HEK293 (cell line): ENCODE data around the gene OXSR1.

Source experiments
- CTCF ChIA-PET: fragments of 350-600 bp; formaldehyde crosslinking; extraction: SDS; loops from one replicate; lab custom pipeline; 2021; ENCODE audit warnings: antibody characterized with exemption; lab: Yijun Ruan, JAX
- POLR2A ChIA-PET: fragments of 300-600 bp; formaldehyde crosslinking; extraction: SDS; loops from one replicate; lab custom pipeline; 2020; ENCODE audit warnings: antibody characterized with exemption, inconsistent platforms; lab: Yijun Ruan, JAX
- H3K27ac ChIP-seq: fragments of 200-500 bp; sonication (Bioruptor generic); 2 replicates; pipeline ENCODE4 v1.5.1; 2014; ENCODE audit warnings: low read depth, low read length, control low read depth, inconsistent platforms; ENCODE audit errors: extremely low read depth
- H3K36me3 ChIP-seq, 2 experiments: fragments of 200-500 bp in 1 of 2; sonication (Bioruptor generic) in 1 of 2; 1 replicate in 1 of 2; 2 replicates in 1 of 2; pipeline ENCODE4 v1.5.1; 2014 to 2017; ENCODE audit warnings: inconsistent platforms in 2 of 2, low read length in 2 of 2; ENCODE audit not compliant: control insufficient read depth in 2 of 2, insufficient read depth in 1 of 2
- H3K4me1 ChIP-seq: fragments of 200-500 bp; sonication (Bioruptor generic); 2 replicates; pipeline ENCODE4 v1.5.1; 2014; ENCODE audit warnings: mild to moderate bottlenecking, low read length, inconsistent platforms; ENCODE audit not compliant: control insufficient read depth, insufficient read depth
- H3K4me3 ChIP-seq: 2 replicates; pipeline ENCODE4 v1.5.1; 2011; ENCODE audit warnings: low read depth, mild to moderate bottlenecking, control low read depth, low read length, moderate library complexity
- H3K9me3 ChIP-seq: fragments of 200-500 bp; sonication (Bioruptor generic); 2 replicates; pipeline ENCODE4 v1.5.1; 2014; ENCODE audit warnings: low read depth, low read length, inconsistent platforms; ENCODE audit not compliant: control insufficient read depth, insufficient read depth
- CTCF ChIP-seq: fragments of 450-650 bp; formaldehyde crosslinking; IDR thresholded peaks from 2 replicates; pipeline ENCODE4 v1.5.1; 2016; ENCODE audit warnings: missing biosample characterization, missing genetic modification characterization
- KLF7 ChIP-seq: fragments of 450-650 bp; formaldehyde crosslinking; IDR thresholded peaks from 2 replicates; pipeline ENCODE4 v1.5.1; 2016; ENCODE audit warnings: missing biosample characterization, missing genetic modification characterization, borderline replicate concordance
- REST ChIP-seq: fragments of 450-650 bp; formaldehyde crosslinking; IDR thresholded peaks from 2 replicates; pipeline ENCODE4 v1.5.1; 2016; ENCODE audit warnings: missing biosample characterization, missing genetic modification characterization
- SP2 ChIP-seq: fragments of 450-650 bp; formaldehyde crosslinking; IDR thresholded peaks from 2 replicates; pipeline ENCODE4 v1.5.1; 2016; ENCODE audit warnings: missing biosample characterization, missing genetic modification characterization
- SP7 ChIP-seq: fragments of 450-650 bp; formaldehyde crosslinking; IDR thresholded peaks from 2 replicates; pipeline ENCODE4 v1.5.1; 2016; ENCODE audit warnings: missing biosample characterization, missing genetic modification characterization
- ZBTB48 ChIP-seq: fragments of 450-650 bp; formaldehyde crosslinking; IDR thresholded peaks from 2 replicates; pipeline ENCODE4 v1.5.1; 2016; ENCODE audit warnings: missing biosample characterization, missing genetic modification characterization
- ZFHX2 ChIP-seq: fragments of 450-650 bp; formaldehyde crosslinking; conservative IDR thresholded peaks from 2 replicates; pipeline ENCODE4 v1.5.1; 2016; ENCODE audit warnings: missing biosample characterization, missing genetic modification characterization
- ZFP69B ChIP-seq: fragments of 450-650 bp; formaldehyde crosslinking; IDR thresholded peaks from 2 replicates; pipeline ENCODE4 v1.5.1; 2016; ENCODE audit warnings: missing biosample characterization, missing genetic modification characterization
- ZNF121 ChIP-seq: fragments of 450-650 bp; formaldehyde crosslinking; IDR thresholded peaks from 2 replicates; pipeline ENCODE4 v1.5.1; 2016; ENCODE audit warnings: missing biosample characterization, missing genetic modification characterization
- ZNF157 ChIP-seq: fragments of 450-650 bp; formaldehyde crosslinking; IDR thresholded peaks from 2 replicates; pipeline ENCODE4 v1.5.1; 2016; ENCODE audit warnings: missing biosample characterization, missing genetic modification characterization
- ZNF184 ChIP-seq: fragments of 450-650 bp; IDR thresholded peaks from 2 replicates; pipeline ENCODE4 v1.5.1; 2018; ENCODE audit warnings: missing biosample characterization, mild to moderate bottlenecking, missing genetic modification characterization
- ZNF335 ChIP-seq: fragments of 450-650 bp; formaldehyde crosslinking; conservative IDR thresholded peaks from 2 replicates; pipeline ENCODE4 v1.5.1; 2016; ENCODE audit warnings: missing biosample characterization, missing genetic modification characterization
- ZNF37A ChIP-seq: fragments of 450-650 bp; IDR thresholded peaks from 2 replicates; pipeline ENCODE4 v1.5.1; 2018; ENCODE audit warnings: missing biosample characterization, missing genetic modification characterization
- ZNF426 ChIP-seq: fragments of 450-650 bp; formaldehyde crosslinking; IDR thresholded peaks from 2 replicates; pipeline ENCODE4 v1.5.1; 2017; ENCODE audit warnings: missing biosample characterization, missing genetic modification characterization, mild to moderate bottlenecking, inconsistent platforms, moderate library complexity
- ZNF488 ChIP-seq: fragments of 450-650 bp; formaldehyde crosslinking; IDR thresholded peaks from 2 replicates; pipeline ENCODE4 v1.5.1; 2016; ENCODE audit warnings: missing biosample characterization, missing genetic modification characterization
- ZNF558 ChIP-seq: fragments of 450-650 bp; formaldehyde crosslinking; IDR thresholded peaks from 2 replicates; pipeline ENCODE4 v1.5.1; 2016; ENCODE audit warnings: missing biosample characterization, missing genetic modification characterization
- ZNF561 ChIP-seq: fragments of 450-650 bp; IDR thresholded peaks from 2 replicates; pipeline ENCODE4 v1.5.1; 2018; ENCODE audit warnings: missing biosample characterization, missing genetic modification characterization, borderline replicate concordance
- ZNF664 ChIP-seq: fragments of 450-650 bp; formaldehyde crosslinking; IDR thresholded peaks from 2 replicates; pipeline ENCODE4 v1.5.1; 2016; ENCODE audit warnings: missing biosample characterization, missing genetic modification characterization
- ZNF692 ChIP-seq: fragments of 450-650 bp; formaldehyde crosslinking; IDR thresholded peaks from 2 replicates; pipeline ENCODE4 v1.5.1; 2016; ENCODE audit warnings: missing biosample characterization, missing genetic modification characterization
- ZNF777 ChIP-seq: fragments of 450-650 bp; formaldehyde crosslinking; IDR thresholded peaks from 2 replicates; pipeline ENCODE4 v1.5.1; 2017; ENCODE audit warnings: missing biosample characterization, missing genetic modification characterization, borderline replicate concordance
- ZSCAN16 ChIP-seq: fragments of 450-650 bp; formaldehyde crosslinking; IDR thresholded peaks from 2 replicates; pipeline ENCODE4 v1.5.1; 2016; ENCODE audit warnings: missing biosample characterization, missing genetic modification characterization
- TF ChIP-seq, protein P1 (sequence below): sonication (generic); formaldehyde crosslinking; IDR thresholded peaks from 2 replicates; pipeline ENCODE4 v1.8.1; 2022; ENCODE audit warnings: mild to moderate bottlenecking, moderate library complexity, missing genetic modification reagents
- TF ChIP-seq, protein P2 (sequence below): fragments of 450-650 bp; formaldehyde crosslinking; IDR thresholded peaks from 2 replicates; pipeline ENCODE4; 2016; ENCODE audit warnings: missing biosample characterization, missing genetic modification characterization
- TF ChIP-seq, protein P3 (sequence below): fragments of 450-650 bp; IDR thresholded peaks from 2 replicates; pipeline ENCODE4 v1.5.1; 2018; ENCODE audit warnings: missing biosample characterization, mild to moderate bottlenecking, missing genetic modification characterization

Gene OXSR1

DNA sequence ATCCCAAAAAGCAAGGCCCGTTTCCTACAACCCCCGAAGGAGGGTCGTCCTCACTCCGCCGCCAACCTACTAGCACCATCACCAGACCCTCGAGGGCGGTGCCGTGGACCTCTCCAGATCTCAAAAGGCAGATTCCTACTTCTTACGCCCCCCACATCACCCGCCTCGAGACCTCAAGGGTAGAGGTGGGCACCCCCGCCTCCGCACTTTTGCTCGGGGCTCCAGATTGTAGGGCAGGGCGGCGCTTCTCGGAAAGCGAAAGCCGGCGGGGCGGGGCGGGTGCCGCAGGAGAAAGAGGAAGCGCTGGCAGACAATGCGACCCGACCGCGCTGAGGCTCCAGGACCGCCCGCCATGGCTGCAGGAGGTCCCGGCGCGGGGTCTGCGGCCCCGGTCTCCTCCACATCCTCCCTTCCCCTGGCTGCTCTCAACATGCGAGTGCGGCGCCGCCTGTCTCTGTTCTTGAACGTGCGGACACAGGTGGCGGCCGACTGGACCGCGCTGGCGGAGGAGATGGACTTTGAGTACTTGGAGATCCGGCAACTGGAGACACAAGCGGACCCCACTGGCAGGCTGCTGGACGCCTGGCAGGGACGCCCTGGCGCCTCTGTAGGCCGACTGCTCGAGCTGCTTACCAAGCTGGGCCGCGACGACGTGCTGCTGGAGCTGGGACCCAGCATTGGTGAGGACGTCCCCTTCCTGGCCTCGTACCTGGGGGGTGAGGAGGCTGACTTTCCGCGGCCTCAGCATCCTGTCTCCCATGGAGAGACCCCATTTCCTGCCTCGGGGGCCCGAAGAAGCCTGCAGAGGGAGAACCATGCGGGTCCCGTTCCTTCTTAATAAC is 26.8 kb upstream of the OXSR1 start, which contains the start of gene MYD88 (continued):
- peak; percentile 40; the same call in 1 of the 2 replicates for TF ChIP-seq CTCF (tag by site-specific recombination)
- TF ChIP-seq ZNF692 (tag by site-specific recombination) = peak; percentile 94
- peak; percentile 89 for TF ChIP-seq ZFP69B (tag by site-specific recombination)
- peak; percentile 73 for TF ChIP-seq SP2 (tag by site-specific recombination)
- TF ChIP-seq ZSCAN16 (tag by site-specific recombination) = no peak
- TF ChIP-seq, protein P1, sequence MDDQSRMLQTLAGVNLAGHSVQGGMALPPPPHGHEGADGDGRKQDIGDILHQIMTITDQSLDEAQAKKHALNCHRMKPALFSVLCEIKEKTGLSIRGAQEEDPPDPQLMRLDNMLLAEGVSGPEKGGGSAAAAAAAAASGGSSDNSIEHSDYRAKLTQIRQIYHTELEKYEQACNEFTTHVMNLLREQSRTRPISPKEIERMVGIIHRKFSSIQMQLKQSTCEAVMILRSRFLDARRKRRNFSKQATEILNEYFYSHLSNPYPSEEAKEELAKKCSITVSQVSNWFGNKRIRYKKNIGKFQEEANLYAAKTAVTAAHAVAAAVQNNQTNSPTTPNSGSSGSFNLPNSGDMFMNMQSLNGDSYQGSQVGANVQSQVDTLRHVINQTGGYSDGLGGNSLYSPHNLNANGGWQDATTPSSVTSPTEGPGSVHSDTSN (CRISPR knock-in tag) = no peak
- peak; percentile 73 for TF ChIP-seq ZFHX2 (tag by site-specific recombination)
- 0 out of 2 replicates have a peak, but pooled peaks have one; percentile 7 for TF ChIP-seq ZBTB48 (tag by site-specific recombination)
- no peak for TF ChIP-seq ZNF777 (tag by site-specific recombination)

- CTCF ChIA-PET = interaction anchor here (1.4 kb wide), 1 partner anchor 207 kb away, joined by 6 read pairs; the partner anchor contains the start of gene XYLB
- Histone ChIP-seq H3K4me3 (peak overlapping the region; percentile 60), H3K36me3 (peaks cover 0 to 11% of the 10 kb centered on the region in 2 experiments; a peak in 1 of 3 replicates), H3K9me3 (no peaks in the 10 kb centered on the region), H3K27ac (no peak overlapping the region; the same call in 1 of the 2 replicates), H3K4me1 (no peaks in the 10 kb centered on the region)
- POLR2A ChIA-PET = interaction anchor here (0.6 to 3.5 kb wide), 2 partner anchors 19 to 25 kb away, joined by 3 to 48 read pairs; partner anchors contain the start of gene OXSR1
- TF ChIP-seq ZNF558 (tag by site-specific recombination) (no peak), SP7 (no peak), ZNF157 (no peak), ZNF335 (tag by site-specific recombination) (no peak), ZNF37A (no peak), ZNF184 (tag by site-specific recombination) (no peak), ZNF121 (no peak), ZNF664 (no peak), ZNF426 (tag by site-specific recombination) (no peak), ZNF561 (tag by site-specific recombination) (no peak), REST (tag by site-specific recombination) (no peak), KLF7 (tag by site-specific recombination) (no peak), ZNF488 (no peak)
- TF ChIP-seq, protein P2, sequence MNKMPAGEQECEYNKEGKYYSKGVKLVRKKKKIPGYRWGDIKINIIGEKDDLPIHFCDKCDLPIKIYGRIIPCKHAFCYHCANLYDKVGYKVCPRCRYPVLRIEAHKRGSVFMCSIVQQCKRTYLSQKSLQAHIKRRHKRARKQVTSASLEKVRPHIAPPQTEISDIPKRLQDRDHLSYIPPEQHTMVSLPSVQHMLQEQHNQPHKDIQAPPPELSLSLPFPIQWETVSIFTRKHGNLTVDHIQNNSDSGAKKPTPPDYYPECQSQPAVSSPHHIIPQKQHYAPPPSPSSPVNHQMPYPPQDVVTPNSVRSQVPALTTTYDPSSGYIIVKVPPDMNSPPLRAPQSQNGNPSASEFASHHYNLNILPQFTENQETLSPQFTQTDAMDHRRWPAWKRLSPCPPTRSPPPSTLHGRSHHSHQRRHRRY (tag by site-specific recombination) = no peak
- TF ChIP-seq, protein P3, sequence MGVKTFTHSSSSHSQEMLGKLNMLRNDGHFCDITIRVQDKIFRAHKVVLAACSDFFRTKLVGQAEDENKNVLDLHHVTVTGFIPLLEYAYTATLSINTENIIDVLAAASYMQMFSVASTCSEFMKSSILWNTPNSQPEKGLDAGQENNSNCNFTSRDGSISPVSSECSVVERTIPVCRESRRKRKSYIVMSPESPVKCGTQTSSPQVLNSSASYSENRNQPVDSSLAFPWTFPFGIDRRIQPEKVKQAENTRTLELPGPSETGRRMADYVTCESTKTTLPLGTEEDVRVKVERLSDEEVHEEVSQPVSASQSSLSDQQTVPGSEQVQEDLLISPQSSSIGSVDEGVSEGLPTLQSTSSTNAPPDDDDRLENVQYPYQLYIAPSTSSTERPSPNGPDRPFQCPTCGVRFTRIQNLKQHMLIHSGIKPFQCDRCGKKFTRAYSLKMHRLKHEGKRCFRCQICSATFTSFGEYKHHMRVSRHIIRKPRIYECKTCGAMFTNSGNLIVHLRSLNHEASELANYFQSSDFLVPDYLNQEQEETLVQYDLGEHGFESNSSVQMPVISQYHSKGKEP = no peak
Measured at GRCh38 chr3:38139191-38139590, 26.1 kb upstream of the OXSR1 start.
